Suppressor macrophage treated with lipopolysaccharide for 4 hours (primary cell): ENCODE results near the gene CCDC102A.

ENCODE experiments used
- DNase-seq: peaks from one replicate; pipeline ENCODE4 v3.0.0-alpha.2; 2020

CCDC102A gene

DNA sequence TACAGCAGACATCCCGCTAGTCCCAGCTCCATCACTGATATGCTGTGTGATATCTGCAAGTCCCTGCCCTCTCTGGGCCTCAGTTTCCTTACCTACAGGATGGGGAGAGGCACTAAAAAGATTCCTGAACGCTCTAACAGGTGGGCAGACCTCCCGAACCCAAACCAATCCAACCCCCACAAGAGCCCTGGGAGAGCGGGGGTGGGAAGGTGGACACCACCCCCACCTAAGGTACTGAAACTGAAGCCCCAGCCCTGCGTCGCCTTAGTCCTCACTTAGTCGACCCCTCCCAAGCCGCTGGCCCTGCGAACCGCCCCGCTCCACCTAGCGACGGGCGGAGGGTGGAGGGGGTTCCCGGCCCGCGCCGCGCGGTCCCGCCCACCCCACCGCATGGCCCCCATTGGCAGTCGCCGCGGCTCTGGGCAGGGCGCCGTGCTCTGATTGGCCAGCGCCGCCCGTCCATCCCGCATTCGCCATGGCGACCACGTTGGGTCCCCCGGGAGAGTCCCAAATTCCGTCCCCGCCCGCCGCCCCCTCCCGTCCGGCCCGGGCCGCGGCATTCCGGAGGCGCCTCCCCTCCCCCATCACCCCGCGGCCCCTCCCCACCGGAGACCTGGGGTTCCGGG is 578 bp downstream of the CCDC102A start:
- peak; percentile 75 for DNase-seq

DNA sequence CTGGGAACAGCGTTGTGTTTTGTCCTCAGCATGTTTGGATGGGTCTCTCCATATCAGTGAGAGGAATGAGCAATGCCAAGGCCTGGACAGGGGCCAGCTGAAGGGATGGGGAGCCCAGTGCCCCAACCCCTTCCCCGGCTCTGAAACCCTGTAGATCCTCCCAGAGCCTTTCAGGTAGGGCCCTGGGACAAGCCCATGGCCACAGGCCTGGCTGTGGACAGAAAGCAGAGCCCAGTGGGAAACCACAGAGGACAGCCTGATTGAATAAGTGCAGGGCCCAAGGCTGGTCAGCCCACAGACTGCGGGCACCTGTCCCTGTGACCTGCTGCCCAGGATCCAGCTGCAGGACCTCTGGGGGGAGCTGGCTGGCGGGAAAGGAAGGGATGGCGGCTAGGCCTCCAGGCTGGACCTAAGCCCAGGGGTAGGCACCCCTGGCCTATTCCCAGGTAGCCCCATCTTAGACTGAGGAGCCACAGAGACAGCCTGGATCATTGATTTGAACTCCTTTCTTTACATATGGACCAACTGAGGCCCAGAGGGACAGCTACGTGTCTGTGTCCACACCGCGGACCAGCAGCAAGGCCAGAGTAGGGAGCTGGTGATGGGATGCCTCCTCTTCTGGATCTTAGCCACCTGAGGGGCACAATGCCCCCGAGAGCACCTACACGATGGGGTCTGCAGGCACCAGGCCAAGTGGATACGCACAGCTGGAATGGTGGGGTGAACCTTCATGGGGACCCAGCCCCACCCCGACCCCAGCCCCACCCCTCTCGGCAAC is 1.3 kb downstream of the CCDC102A start:
- DNase-seq: no peak

DNA sequence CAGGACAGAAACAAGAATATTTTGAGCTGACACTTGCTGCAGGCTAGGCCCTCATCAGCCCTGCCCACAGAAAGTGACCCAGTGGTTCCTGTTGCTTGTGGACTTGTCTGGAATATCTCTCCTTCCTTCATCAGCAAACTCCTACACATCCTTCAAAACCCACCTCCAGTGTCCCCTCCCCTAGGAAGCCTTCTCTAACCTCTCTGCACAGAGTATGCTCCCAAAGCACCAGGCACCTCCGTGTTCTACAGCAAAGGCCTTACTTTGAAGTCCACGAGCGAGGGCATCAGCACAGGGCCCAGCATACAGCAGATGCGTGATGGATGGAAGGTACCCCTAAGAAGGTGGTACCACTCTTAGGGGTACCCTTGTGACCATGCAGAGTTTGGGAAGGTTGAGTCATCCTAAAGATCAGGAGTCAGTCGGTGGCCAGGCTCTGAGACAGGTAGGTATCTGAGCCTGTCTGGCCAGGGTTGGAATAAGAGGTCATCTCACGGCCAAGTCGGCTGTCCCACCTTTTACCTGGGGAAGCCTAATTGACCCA is 2.0 kb downstream of the CCDC102A start:
- no peak for DNase-seq

DNA sequence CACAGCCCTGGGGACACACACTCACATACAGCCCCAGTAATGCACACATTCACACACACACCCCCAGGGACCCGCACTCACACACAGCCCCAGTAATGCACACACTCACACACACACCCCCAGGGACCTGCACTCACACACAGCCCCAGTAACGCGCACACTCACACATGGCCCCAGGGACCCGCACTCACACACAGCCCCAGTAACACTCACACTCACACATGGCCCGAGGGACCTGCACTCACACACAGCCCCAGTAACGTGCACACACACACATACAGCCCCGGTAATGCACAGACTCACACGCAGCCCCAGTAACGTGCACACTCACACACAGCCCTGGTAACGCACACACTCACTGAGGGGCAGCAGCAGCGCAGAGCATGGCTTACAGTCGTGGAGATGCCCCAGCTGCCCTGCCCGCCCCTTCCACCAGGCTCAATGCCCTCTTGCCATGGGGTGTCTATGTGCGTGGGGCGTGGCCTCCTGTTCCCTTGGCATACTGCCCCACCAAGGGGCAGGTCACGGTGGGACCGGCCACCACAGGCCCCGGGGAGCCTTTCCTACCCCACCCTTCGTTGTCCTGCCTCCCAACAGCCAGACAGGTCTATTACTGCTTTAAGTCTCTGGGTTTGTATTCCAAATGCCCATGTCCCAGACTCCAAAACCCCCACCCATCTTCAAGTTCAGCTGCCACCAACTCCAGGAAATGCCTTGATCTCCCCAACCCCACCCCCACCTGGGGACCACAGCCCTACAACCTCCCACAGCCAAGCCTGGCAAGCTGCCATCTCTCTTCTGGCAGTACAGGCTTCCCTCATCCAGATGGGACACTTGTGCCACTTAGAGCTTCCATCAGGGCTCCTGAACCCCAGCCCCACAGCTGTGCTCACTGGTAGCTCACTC is 2.7 kb downstream of the CCDC102A start:
- no peak for DNase-seq

DNA sequence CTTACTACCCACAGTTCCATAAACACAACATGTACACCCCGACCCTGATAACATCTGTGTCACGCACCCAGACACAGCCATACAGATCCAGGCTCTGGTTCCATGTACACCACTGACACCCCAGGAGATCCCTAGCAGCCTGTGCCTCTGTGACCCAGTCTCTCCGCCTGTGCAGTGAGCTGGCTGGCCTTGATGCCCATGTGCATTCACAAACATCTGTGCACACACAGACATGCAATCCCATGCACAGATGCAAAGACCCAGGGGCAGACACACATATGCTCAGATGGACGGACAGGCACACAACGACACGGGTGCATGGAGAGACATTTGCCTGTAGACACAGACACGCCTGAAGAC is 4.1 kb downstream of the CCDC102A start:
- DNase-seq: no peak

DNA sequence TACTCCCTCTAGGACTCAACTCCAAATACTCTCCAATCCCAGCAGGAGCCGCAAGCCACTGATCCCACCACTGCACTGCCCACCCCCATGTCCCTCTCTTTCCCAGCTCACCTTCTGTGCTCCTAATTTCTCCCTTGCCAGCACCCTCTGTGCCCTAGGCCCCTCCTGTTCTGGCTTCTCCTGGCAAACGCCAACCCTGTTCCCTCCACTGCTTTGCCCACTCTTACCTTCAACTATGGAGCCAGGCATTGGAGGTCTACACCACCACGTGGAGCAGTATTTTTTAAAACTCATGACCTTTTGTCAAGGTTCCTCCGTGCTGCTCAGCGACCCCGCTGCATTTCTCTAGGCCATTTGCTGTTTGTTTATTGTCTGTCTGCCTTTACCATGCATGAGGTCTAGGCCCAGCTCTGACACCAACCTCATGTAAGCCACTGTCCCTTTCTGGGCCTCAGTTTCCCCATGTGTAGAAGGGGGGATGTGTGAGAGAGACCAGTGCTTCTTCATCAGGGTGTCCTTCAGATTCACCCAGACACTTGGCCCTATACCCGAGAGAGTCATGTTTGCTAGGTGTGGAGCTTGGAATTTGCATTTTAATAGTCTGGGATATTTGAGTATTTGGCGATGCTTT is 4.6 kb downstream of the CCDC102A start:
- DNase-seq: no peak

DNA sequence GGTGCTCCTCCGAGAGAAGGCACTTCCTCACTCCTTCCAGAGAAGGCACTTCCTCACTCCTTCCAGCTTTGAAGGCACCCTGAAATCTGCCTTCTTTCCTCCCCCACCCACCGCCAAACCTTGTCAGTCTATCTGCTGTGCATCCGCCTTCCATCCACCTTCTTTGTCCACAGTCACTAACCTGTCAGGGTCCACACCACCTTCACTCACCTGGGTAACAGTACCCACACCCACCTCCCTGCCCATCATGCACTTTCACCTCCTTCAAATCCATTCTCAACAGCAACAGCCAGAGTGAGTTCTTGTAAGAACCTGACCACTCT is 5.2 kb downstream of the CCDC102A start:
- peak; percentile 30 for DNase-seq

DNA sequence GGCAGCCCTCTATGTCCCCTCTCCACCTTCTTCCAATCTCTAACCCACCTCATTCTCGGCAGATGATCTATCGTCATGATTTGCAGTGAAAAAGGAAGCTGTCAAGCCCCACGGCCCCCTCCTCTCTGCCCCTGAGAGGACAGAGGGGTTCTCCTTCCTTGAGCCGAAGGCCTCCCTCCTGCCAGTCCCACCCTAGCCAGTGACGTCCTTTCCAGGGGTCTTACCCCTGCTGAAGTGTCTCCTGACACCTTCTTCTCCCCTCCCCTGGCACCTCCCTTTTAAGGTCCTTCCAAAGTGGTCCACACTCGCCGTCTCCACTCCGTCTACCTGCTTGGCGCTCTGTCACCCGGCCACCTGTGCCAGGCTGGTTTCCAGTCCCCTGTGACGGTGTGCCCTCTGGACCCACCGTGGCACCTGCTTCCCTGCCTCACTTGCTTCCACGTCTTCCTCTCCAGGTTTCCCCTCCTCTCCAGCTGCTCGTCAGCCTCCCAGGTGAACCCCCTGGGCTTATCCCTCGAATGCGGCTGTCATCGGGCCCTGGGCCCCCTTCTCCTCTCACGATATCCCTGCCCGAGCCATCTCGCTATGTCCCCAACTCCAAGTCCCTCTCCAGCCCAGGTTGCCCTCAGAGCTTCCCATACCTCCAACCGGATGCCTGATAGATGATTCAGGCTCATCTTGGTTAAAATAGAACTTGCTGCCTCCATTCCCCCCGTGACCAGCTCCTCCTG is 5.7 kb downstream of the CCDC102A start:
- DNase-seq: no peak

DNA sequence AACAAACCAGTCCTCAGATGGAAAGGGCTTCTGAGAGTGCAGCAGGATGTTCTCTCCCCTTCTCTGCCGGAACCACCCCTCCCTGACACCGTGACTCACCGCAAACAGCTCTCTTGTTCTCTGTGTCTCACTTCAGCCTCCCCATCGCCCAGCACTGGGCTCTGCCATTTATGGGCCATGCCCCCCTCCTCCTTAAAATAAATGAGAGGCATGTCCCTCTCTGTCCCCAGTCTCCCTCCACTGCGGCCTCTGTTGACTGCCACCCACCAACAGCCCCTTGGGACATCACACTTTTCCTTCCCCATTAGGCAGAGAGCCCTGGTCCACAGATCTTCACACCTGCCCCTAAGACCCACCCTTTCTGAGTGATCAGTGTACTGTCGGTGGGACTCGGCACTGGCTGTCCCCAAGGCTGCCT is 6.3 kb downstream of the CCDC102A start:
- peak; percentile 27 for DNase-seq

DNA sequence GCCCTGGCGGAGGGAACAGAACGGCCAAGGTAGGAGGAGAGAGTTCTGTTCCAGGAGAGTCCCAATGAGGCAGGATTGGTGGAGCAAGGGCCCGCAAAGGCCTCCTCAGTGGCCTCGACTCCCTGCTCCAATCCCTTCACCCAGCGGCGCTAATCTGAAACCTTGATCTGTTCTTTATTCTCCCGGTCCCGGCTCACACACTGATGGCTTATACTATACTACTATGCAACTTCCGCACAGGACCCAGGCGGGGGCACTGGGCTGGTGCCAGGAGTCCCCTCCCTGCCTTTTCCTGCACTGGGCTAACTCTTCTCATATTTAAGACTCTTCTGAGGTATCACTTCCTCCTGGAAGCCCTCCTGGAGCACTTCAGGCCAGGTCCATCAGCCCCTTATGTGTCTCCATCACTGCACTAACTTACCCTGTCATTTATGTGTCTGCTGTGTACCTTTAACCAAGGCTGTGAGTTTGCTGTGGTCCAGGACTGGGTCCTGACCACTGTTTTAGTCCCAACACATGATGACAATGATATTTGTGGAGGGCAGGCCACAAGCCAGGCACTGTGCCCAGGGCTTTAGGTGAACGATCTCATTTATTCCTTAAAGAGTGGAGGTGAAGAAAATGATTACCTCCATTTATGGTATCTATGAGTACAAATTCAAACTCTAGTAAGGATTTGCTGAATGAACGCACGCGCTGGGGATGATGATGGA is 6.8 kb downstream of the CCDC102A start:
- DNase-seq: no peak

DNA sequence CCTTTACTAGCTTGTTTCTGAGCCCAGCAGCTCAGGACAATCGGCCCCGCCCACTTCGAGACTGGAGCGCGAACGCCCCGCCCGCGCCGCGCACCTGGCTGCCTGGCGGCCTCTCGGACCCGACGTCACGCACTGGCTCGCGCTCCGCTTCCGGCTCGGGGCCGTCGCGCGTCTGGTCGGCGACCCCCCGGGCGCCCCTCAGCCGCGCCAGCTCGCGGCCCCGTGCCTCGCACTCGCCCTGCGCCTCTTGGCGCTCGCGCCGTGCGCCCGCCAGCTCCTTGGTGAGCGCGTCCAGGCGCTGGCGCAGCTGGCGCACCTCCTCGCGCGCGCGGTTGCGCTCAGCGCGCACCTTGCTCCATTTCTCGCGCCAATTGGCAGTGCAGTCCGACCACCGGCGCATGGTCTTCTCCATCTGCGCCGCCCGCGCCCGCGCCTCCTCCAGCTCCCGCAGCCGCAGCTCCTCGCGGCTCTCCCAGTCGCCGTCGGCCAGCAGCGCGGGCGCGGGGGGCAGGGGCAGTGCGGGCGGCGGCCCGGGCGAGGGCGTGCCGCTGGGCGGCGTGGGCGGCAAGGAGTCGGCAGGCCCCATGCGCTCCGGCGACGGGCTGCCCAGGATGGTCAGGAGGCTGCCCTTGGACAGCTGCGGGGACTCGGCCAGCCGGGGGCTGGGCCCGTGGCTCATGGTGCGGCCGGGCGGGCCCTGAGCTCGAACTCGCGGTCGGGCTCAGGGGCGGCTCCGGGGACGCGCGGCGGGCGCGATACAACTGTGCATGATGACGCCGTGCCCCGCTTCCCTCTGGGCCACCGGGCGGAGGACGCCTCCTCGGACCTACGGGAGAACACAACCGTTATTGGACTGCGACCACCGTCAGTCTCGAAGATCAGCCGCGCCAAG is 7.6 kb downstream of the CCDC102A start:
- DNase-seq: no peak

DNA sequence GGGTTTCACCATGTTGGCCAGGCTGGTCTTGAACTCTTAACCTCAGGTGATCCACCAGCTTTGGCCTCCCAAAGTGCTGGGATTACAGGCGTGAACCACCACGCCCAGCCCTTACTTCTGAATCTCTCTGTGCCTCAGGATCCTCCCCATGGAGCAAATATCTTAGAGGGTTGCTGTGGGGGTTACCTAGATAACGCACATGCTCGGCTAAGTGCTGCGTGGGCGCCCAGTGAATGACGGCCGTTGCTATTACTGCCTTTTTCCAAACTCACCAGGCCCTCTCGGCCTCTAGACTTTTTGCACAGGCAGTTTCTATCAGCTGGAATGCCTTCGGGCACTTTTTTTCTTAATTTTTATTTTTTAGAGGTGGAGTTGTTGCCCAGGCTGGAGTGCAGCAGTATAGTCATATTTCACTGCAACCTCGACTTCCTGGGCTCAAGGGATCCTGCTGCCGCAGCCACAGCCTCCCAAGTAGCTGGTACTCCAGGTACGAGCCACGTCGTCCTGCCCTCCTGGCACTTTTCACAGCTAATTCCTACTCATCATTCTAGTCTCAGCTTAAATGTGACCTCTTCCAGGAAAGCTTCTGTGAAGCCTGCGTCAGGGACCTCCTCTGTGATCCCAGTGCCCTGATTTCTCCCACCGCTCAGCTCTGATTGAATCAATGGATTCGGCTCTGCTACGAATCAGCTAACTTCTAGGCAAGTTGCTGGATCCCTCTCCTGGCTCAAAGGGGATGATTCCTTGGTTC is 8.6 kb downstream of the CCDC102A start:
- DNase-seq: no peak

DNA sequence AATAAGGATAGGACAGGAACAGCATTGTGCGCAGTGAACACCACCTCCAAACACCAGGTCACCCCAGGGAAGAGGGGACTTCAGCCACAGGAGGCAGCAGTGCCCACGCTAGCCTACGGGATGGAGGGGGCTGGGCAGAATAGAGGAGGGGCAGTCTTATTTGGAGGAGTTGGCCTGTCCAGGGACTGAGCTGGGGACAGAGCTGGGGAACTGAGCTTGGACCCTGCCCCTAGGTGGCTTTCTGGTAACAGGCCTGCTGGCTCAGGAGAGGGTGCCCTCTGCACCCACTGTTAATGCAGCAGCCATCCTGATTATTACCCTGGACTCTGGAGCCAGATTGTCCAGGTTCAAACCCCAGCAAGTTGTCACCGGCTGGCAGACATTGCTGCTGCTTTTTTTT is 9.3 kb downstream of the CCDC102A start:
- DNase-seq: no peak

DNA sequence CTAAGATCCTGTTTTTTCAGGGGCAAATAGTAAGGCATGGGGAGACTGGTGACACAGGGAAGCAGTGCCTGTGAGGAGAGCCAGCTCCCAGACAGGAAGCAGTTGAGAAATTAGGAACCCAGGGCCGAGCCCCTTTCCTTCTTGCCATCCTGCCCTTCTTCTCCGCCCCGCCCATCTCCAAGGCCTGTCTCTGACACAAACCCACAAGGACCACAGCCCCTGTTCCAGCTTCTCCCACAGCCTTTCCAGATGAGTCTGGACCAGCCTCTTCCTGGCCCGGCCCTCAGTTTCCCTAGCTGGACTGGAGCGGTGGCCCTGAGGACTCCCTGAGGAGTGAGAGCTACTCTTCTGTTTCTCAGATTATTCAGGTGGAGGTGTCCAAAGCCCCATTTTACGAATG is 9.9 kb downstream of the CCDC102A start:
- no peak for DNase-seq

DNA sequence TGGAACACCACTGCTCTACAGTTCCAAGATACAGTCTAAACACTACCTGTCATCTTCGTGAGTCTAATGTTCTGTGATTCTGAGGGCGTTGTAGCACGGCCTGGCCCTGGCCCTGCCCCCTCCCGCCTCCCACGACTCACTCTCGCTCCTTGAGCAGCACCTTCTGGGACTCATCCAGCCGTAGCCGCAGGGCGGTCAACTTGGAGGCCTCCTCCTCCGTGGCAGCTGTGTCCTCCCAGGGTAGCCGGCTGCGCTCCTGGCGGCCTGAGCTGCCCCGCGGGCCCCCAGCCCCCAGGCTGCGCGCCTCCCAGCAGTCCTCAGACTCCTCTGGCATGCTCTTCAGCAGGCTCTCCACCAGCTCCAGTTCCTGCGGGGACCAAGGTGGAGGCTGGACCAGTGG is 10.6 kb downstream of the CCDC102A start:
- DNase-seq: no peak

DNA sequence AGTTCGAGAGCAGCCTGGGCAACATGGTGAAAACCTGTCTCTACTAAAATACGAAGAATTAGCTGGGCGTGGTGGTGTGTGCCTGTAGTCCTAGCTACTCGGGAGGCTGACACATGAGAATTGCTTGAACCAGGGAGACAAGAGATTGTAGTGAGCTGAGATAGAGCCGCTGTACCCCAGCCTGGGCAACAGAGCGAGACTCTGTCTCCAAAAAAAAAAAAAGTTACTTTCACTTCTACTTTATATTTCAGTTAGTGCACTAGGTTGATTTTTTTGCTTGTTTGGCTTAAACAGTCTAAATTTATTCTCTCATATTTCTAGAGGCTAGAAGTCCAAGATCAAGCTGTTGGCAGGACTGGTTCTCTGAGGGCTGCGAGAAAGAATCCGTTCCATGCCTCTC is 13.4 kb downstream of the CCDC102A start:
- DNase-seq: no peak

DNA sequence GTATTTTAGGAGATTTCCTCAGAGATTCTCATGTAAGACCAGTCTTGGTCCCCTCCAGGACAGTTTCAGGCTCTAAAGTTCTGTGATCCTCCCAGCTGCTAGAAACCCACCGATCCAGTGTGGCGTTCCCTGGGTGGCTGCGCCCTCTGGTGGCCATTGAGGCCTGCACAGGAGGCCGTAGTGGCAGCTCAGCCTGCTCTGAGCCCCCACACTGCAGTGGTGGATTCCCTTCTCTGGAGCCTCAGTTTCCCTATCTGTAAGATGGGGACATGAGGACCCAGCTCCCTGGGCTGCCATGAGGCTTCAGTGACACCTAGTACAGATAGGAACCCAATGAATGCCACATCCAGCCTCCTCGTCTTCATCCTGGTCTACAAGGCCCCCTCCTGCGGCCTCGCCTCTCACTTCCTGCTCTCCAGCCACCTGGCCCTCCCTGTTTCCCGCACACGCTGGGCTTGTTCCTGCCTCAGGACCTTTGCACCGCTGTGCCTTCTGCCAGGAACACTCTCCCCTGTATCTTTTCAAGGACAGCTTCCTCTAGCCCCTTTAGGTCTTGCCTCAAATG is 16.5 kb downstream of the CCDC102A start:
- peak; percentile 84 for DNase-seq

DNA sequence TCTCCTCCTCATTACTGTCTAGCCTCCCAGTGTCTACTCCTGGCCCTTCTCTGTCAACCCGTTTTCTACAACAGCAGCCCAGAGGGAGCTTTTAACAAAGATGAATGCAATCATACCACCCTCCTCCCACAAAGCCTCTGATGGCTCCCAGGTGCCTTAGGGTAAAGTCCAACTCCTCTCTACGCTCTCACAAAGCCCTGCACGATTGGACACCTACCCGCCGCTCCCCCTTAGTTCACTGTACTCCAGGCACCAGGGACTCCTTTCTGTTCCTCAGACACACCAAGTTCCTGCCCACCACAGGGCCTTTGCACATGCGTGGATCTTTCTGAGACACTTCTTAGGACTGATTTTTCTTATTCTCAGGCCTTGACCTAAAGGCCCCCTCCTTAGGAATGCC is 17.4 kb downstream of the CCDC102A start:
- DNase-seq: no peak

DNA sequence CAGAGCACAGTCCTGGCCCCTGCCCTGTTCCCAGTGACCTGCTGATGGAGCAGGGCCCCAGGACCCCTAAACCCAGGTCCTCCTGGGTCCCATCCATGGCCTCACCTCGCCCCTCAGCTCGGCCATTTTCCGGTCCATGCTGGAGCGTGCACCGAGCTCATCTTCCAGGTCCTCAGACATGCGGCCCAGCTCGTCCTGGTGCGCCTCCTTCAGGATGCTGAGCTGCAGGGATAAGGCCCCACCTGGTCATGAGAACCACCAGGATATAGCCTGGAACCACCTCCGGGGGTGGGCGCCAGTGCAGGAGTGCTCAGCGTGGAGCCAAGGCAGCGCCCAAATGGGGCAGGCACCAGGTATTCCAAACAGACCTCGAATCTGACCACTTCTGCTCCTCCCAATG is 17.9 kb downstream of the CCDC102A start:
- no peak for DNase-seq
